Activated CD4-positive, CD25-positive, alpha-beta regulatory T cell treated with anti-CD3 and anti-CD28 coated beads, Interleukin-2, amount 50 U/mL, for 72 hours (primary cell): ENCODE results near the gene SEMA4A.
A peak's percentile ranks its signal among the peaks of the same experiment; 100 is the strongest.
"Not testable (repeated sequence)": the region's sequence is repeated elsewhere in the genome, so short reads cannot be mapped to it uniquely, and the experiment has no call there.

Experiments used
- DNase-seq: peaks from one replicate; pipeline ENCODE4 v3.0.0; 2021

Gene SEMA4A

GRCh38 chr1:156153362-156153761 lies at the start of gene SEMA4A:
SEMA4A (plus strand) TSS chr1:156153585; CDS start chr1:156154579, 994 bp downstream.
- no peak for DNase-seq

GRCh38 chr1:156104065-156104810 lies 49.1 kb upstream of the SEMA4A start:
- DNase-seq, result no peak

- DNase-seq, result no peak
These were observed 48.2 kb upstream of the SEMA4A start for GRCh38 chr1:156104861-156105832.

GRCh38 chr1:156106624-156107488 lies 46.5 kb upstream of the SEMA4A start:
- no peak for DNase-seq

- DNase-seq, result no peak
These were observed 45.3 kb upstream of the SEMA4A start for GRCh38 chr1:156108057-156108456.

- no peak for DNase-seq
These were observed 44.6 kb upstream of the SEMA4A start for GRCh38 chr1:156108664-156109241.

GRCh38 chr1:156110252-156110651 lies 43.1 kb upstream of the SEMA4A start:
- no peak for DNase-seq

- DNase-seq, result no peak
These were observed 41.9 kb upstream of the SEMA4A start for GRCh38 chr1:156111355-156111962.

- DNase-seq, result no peak
These were observed 40.9 kb upstream of the SEMA4A start for GRCh38 chr1:156112276-156113137.

GRCh38 chr1:156113282-156113950 lies 40.0 kb upstream of the SEMA4A start:
- DNase-seq, result no peak

GRCh38 chr1:156114101-156114918 lies 39.1 kb upstream of the SEMA4A start, which contains the start of gene LMNA:
LMNA (plus strand) TSS chr1:156114711; CDS start chr1:156114919, 208 bp downstream.
- DNase-seq, result peak; percentile 75

GRCh38 chr1:156114919-156115513 lies 38.4 kb upstream of the SEMA4A start:
- DNase-seq, result peak; percentile 44

GRCh38 chr1:156115514-156116374 lies 37.6 kb upstream of the SEMA4A start:
- no peak for DNase-seq

GRCh38 chr1:156116731-156117130 lies 36.7 kb upstream of the SEMA4A start:
- not testable (repeated sequence) for DNase-seq

- DNase-seq, result no peak
These were observed 35.8 kb upstream of the SEMA4A start for GRCh38 chr1:156117414-156118176.

- no peak for DNase-seq
These were observed 35.1 kb upstream of the SEMA4A start for GRCh38 chr1:156118177-156118868.
